GM06990 (cell line): ENCODE measurements around the gene CDH26.

ENCODE experiments used
- DNase-seq: peaks from one replicate; pipeline ENCODE4 v3.0.0-alpha.2; 2011; ENCODE audit not compliant: insufficient read length; ENCODE audit errors: extremely low read depth
- H3K27me3 ChIP-seq: replicated peaks from 2 replicates; pipeline ENCODE4 v1.6.0; 2011; ENCODE audit warnings: low read length; ENCODE audit not compliant: control insufficient read depth, insufficient read depth
- H3K36me3 ChIP-seq: 2 replicates; pipeline ENCODE4 v1.5.1; 2011; ENCODE audit warnings: low read length; ENCODE audit not compliant: control insufficient read depth, insufficient read depth
- H3K4me3 ChIP-seq: replicated peaks from 2 replicates; pipeline ENCODE4 v1.5.1; 2011; ENCODE audit warnings: low read depth, mild to moderate bottlenecking, control low read depth, low read length
- TF ChIP-seq, protein P1 (sequence below): IDR thresholded peaks from 2 replicates; pipeline ENCODE4 v1.5.1; 2011; ENCODE audit warnings: low read length, control low read depth, mild to moderate bottlenecking, inconsistent platforms; ENCODE audit not compliant: insufficient read depth, poor library complexity, severe bottlenecking

Gene CDH26

GRCh38 chr20:59933849-59934585 lies 24.2 kb upstream of the CDH26 start:
- H3K36me3 ChIP-seq, result no peaks in the 10 kb centered on the region
- DNase-seq, result peak; percentile 71
- no peak overlapping the region; the same call in 1 of the 2 replicates for H3K4me3 ChIP-seq
- TF ChIP-seq, protein P1, sequence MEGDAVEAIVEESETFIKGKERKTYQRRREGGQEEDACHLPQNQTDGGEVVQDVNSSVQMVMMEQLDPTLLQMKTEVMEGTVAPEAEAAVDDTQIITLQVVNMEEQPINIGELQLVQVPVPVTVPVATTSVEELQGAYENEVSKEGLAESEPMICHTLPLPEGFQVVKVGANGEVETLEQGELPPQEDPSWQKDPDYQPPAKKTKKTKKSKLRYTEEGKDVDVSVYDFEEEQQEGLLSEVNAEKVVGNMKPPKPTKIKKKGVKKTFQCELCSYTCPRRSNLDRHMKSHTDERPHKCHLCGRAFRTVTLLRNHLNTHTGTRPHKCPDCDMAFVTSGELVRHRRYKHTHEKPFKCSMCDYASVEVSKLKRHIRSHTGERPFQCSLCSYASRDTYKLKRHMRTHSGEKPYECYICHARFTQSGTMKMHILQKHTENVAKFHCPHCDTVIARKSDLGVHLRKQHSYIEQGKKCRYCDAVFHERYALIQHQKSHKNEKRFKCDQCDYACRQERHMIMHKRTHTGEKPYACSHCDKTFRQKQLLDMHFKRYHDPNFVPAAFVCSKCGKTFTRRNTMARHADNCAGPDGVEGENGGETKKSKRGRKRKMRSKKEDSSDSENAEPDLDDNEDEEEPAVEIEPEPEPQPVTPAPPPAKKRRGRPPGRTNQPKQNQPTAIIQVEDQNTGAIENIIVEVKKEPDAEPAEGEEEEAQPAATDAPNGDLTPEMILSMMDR, result peak; percentile 40
- H3K27me3 ChIP-seq, result no peaks in the 10 kb centered on the region

GRCh38 chr20:59935457-59936185 lies 22.6 kb upstream of the CDH26 start:
- Histone ChIP-seq H3K4me3 (no peak overlapping the region), H3K27me3 (no peaks in the 10 kb centered on the region), H3K36me3 (no peaks in the 10 kb centered on the region)
- TF ChIP-seq, protein P1, result no peak
- no peak for DNase-seq

- TF ChIP-seq, protein P1, result no peak
- DNase-seq, result no peak
- H3K4me3 ChIP-seq, result no peak overlapping the region
- H3K36me3 ChIP-seq, result no peaks in the 10 kb centered on the region
- no peaks in the 10 kb centered on the region for H3K27me3 ChIP-seq
Measured at GRCh38 chr20:59936409-59936808, 21.8 kb upstream of the CDH26 start.

DNA sequence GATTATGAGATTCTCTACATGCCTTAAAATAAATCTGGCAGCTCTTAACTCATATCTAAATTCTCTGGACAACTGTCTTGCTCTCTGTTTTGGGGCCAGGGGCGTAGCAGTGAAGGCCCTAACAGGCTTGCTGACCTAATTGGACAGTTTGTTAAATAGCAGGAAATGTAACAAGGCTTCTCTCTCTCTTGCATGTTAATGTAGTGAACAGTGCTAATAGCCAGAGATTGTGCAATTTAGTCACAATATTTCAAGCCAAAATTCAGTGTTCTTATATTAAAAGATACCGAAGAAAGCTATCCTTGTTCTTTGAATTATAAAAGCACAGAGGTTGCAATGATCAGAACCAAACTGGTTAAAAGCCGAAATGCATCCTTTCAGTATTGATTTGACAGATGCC lies 21.1 kb upstream of the CDH26 start:
- no peaks in the 10 kb centered on the region for H3K27me3 ChIP-seq
- no peak overlapping the region for H3K4me3 ChIP-seq
- TF ChIP-seq, protein P1, result no peak
- DNase-seq, result no peak
- no peaks in the 10 kb centered on the region for H3K36me3 ChIP-seq

DNA sequence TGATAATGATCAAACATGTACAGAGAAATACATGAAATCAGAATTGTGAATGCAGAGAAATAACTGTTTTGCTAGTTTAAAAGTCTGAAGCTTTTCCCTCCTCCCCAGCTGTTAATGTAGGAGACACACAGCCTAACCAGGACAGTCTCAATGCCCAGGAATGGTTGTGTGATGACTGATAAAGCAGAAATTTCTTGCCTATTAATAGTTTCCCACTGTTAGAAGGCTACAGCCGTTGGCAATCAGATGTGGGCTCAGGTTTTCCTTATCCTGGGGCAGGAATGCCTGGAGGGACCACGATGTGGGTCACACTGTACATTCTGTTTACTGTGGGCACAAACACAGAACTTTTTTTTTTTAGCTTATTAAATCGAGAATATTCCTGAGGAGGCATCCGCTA lies 20.0 kb upstream of the CDH26 start:
- TF ChIP-seq, protein P1, result no peak
- no peak for DNase-seq
- H3K36me3 ChIP-seq, result no peaks in the 10 kb centered on the region
- no peaks in the 10 kb centered on the region for H3K27me3 ChIP-seq
- H3K4me3 ChIP-seq, result no peak overlapping the region

- Histone ChIP-seq H3K36me3 (no peaks in the 10 kb centered on the region), H3K4me3 (no peak overlapping the region), H3K27me3 (no peaks in the 10 kb centered on the region)
- TF ChIP-seq, protein P1, result no peak
- DNase-seq, result no peak
Measured at GRCh38 chr20:59938696-59939051, 19.5 kb upstream of the CDH26 start.
